ENCODE measurements around the gene PCNX1. TPM values are rescaled to one million over a fixed set of nuclear protein-coding genes. Genes with fewer than 3 reads are reported as not detected.

The PCNX1 gene
- total RNA-seq, 1 donor, result 142 TPM

DNA sequence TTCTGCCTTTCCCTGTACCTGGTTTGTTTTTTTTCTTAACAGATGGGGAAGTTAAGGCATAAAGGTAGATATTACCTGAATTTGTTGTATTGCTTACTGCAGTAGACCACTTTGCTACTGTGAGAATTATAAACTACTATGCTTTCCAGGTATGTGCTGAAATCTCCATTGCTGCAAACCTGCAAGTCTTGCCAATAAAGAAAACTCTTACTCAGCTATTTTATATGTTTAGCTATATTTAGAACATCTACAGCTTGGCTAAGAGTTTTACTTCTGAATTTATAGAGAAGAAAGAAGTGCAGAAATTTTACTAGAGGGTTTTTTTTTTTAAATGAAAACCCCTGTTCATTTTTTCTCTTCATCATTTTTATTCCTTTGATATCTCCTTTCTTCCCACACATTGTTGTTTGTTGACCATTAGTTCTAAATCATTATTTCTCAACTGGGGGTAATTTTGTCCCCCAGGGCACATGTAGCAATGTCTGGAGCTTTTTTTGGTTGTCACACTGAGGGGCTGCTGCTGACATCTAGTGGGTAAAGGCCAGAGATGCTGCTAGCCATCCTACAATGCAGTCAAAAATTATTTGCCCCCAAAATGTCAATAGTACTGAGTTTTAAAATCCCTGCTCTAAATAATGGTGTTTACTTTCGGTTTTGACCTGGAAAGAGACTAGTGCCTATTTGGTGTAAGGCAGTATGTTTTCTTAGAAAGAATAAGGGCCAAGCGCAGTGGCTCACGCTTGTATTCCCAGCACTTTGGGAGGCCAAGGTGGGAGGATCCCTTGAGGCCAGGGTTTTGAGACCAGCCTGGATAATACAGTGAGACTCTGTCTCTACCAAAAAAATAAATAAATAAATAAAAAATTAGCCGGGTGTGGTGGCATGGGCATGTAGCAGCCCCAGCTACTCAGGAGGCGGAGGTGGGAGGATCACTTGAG is 48.6 kb downstream of the PCNX1 start:
- Histone ChIP-seq H3K27me3 (ENCODE audit: insufficient read depth, low read length) (no peaks in the 10 kb centered on the region), H3K4me3 (ENCODE audit: low read length) (no peak overlapping the region), H3K9me3 (ENCODE audit: low read depth, low read length) (no peaks in the 10 kb centered on the region), H3K4me1 (ENCODE audit: insufficient read depth, low read length) (peaks cover 10% of the 10 kb centered on the region)

DNA sequence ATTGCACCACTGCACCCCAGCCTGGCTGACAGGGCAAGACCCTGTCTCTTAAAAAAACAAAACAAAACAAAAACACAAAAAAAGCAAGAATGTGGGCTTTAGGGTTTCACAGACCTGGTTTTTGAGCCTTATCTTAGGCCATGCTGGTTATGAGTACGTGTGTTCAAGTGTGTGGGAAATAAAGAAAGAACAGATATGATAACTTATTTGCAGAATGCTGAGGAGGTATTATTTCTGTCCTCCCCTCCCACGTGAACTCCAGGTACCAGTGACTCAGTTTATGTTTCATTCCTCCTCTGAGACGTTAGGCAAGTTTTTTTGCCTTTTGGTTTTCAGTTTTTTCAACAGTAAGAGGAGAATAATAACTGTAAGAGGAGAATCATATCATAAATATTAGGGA is 49.3 kb downstream of the PCNX1 start:
- Histone ChIP-seq H3K9me3 (ENCODE audit: low read depth, low read length) (no peaks in the 10 kb centered on the region), H3K4me1 (ENCODE audit: insufficient read depth, low read length) (peaks cover 10% of the 10 kb centered on the region), H3K4me3 (ENCODE audit: low read length) (no peak overlapping the region), H3K27me3 (ENCODE audit: insufficient read depth, low read length) (no peaks in the 10 kb centered on the region)

GRCh38 chr14:70957710-70958109 is 50.5 kb downstream of the PCNX1 start:
- H3K4me1 ChIP-seq (ENCODE audit: insufficient read depth, low read length), result peaks cover 10% of the 10 kb centered on the region
- no peaks in the 10 kb centered on the region for H3K9me3 ChIP-seq (ENCODE audit: low read depth, low read length)
- no peak overlapping the region for H3K4me3 ChIP-seq (ENCODE audit: low read length)
- no peaks in the 10 kb centered on the region for H3K27me3 ChIP-seq (ENCODE audit: insufficient read depth, low read length)

- Histone ChIP-seq H3K4me3 (ENCODE audit: low read length) (no peak overlapping the region), H3K4me1 (ENCODE audit: insufficient read depth, low read length) (no peaks in the 10 kb centered on the region), H3K9me3 (ENCODE audit: low read depth, low read length) (no peaks in the 10 kb centered on the region), H3K27me3 (ENCODE audit: insufficient read depth, low read length) (no peaks in the 10 kb centered on the region)
Measured at GRCh38 chr14:70962935-70963334, 55.7 kb downstream of the PCNX1 start.

DNA sequence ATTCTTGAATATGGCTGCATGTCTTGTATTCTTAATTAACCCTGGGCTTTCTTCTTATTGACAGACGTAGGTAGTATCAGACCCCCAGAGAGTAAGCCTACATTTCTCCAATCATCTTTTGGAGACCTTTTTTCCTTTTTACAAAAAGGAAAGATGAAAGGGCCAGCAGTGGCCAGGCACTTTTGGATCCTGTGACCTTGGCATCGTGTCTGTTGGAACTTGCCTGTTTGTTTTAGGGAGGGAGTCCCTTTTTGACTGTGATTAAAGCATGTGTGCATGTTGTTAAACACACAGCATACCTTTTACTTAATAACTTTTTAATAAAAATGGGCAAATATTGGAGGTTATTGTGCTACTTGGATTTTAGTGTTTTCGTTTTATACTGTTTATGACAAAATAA is 57.2 kb downstream of the PCNX1 start:
- no peaks in the 10 kb centered on the region for H3K4me1 ChIP-seq (ENCODE audit: insufficient read depth, low read length)
- H3K4me3 ChIP-seq (ENCODE audit: low read length), result no peak overlapping the region
- H3K9me3 ChIP-seq (ENCODE audit: low read depth, low read length), result no peaks in the 10 kb centered on the region
- no peaks in the 10 kb centered on the region for H3K27me3 ChIP-seq (ENCODE audit: insufficient read depth, low read length)

DNA sequence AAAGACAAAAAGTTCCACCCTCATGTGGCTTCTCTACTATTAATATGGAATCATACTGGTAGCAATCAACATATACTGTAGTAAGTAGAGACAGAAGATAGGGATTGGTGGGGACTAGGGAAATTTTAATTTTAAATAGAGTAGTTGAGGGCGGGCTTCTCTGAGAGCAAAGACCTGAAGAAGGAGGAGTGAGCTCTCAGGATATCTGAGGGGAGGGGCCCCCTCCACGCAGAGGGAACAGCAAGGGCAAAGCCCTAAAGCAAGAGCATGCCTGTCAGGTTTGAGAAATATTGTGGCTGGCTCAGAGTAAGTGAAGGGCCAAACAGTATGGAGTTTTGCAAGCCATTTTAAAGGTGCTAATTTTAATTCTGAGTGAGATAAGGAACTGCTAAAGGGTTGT is 64.3 kb downstream of the PCNX1 start:
- H3K9me3 ChIP-seq (ENCODE audit: low read depth, low read length), result no peaks in the 10 kb centered on the region
- H3K4me3 ChIP-seq (ENCODE audit: low read length), result no peak overlapping the region
- peaks cover 13% of the 10 kb centered on the region for H3K4me1 ChIP-seq (ENCODE audit: insufficient read depth, low read length)
- no peaks in the 10 kb centered on the region for H3K27me3 ChIP-seq (ENCODE audit: insufficient read depth, low read length)

DNA sequence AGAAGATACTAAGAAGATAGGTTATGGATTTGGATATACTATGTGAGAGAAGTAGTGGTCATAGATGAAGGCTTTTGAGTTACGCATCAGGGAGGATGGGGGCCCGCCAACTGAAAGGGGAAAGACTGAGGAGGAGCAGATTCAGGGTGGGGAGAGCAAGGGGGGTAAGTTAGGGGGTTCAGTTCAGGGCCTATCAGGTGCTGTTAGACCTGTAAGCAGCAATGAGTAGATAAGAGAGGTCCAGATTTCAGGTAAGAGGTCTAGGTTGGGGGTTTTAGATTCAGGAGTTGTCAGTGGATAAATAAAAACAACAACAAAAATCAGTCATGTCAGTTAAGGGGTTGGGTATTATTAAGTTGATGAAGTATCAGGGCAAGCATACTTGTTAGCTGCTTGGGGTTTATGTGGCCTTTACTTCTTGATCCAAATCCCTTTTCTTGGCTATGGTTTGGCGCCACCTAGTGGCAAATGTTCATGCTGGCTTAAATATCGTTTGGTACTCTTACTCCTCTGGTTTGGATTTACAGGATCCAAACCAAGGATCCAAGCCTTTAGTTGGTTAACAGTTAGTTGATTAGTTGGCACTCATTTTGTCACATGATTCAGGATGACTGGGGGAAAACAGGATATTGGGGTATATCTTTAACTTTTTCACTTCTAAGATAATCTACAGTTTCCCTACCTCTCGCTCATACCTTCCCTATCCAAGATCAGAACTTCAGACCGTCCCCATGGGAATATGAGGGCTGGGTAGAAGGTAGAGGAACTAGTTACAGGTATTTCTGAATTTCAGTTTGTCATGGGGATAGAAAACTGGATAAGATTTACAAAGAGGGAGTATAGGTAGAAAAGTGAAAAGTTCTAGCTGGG is 65.1 kb downstream of the PCNX1 start:
- Histone ChIP-seq H3K9me3 (ENCODE audit: low read depth, low read length) (no peaks in the 10 kb centered on the region), H3K4me1 (ENCODE audit: insufficient read depth, low read length) (peaks cover 13% of the 10 kb centered on the region), H3K4me3 (ENCODE audit: low read length) (no peak overlapping the region)

GRCh38 chr14:70976591-70976990 is 69.3 kb downstream of the PCNX1 start:
- Histone ChIP-seq H3K9me3 (ENCODE audit: low read depth, low read length) (no peaks in the 10 kb centered on the region), H3K4me1 (ENCODE audit: insufficient read depth, low read length) (peaks cover 14% of the 10 kb centered on the region), H3K4me3 (ENCODE audit: low read length) (no peak overlapping the region), H3K27me3 (ENCODE audit: insufficient read depth, low read length) (no peaks in the 10 kb centered on the region)

More for the DNA sequence above, 65.1 kb downstream of the PCNX1 start:
- H3K27me3 ChIP-seq (ENCODE audit: insufficient read depth, low read length), result no peaks in the 10 kb centered on the region

- peaks cover 3% of the 10 kb centered on the region for H3K4me1 ChIP-seq (ENCODE audit: insufficient read depth, low read length)
- H3K9me3 ChIP-seq (ENCODE audit: low read depth, low read length), result no peaks in the 10 kb centered on the region
- H3K4me3 ChIP-seq (ENCODE audit: low read length), result no peak overlapping the region
- H3K27me3 ChIP-seq (ENCODE audit: insufficient read depth, low read length), result no peaks in the 10 kb centered on the region
Measured at GRCh38 chr14:70981000-70981952, 74.0 kb downstream of the PCNX1 start.

- H3K4me3 ChIP-seq (ENCODE audit: low read length), result no peak overlapping the region
Measured at GRCh38 chr14:70982200-70982599, 74.9 kb downstream of the PCNX1 start.

DNA sequence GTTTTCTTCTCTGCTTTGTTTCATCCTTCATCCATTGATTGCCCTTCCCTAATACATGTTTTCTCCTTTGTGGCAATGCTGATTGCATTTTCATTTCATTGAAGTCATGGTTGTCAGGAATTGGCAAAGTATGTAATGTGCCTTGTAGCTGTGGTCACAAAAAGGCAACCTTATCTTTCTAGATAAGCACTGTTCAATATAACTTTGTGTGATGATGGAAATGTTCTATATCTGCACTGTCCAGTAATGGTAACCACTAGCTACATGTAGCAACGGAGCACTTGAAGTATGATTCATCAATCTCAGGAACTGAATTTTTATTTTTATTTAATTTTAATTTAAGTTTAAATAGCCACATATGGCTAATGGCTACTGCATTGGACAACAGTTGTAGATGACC is 79.8 kb downstream of the PCNX1 start:
- Histone ChIP-seq H3K27me3 (ENCODE audit: insufficient read depth, low read length) (no peaks in the 10 kb centered on the region), H3K9me3 (ENCODE audit: low read depth, low read length) (no peaks in the 10 kb centered on the region), H3K4me3 (ENCODE audit: low read length) (no peak overlapping the region), H3K4me1 (ENCODE audit: insufficient read depth, low read length) (peaks cover 4% of the 10 kb centered on the region)

More at GRCh38 chr14:70982200-70982599, 74.9 kb downstream of the PCNX1 start:
- Histone ChIP-seq H3K4me1 (ENCODE audit: insufficient read depth, low read length) (peaks cover 3% of the 10 kb centered on the region), H3K9me3 (ENCODE audit: low read depth, low read length) (no peaks in the 10 kb centered on the region), H3K27me3 (ENCODE audit: insufficient read depth, low read length) (no peaks in the 10 kb centered on the region)

DNA sequence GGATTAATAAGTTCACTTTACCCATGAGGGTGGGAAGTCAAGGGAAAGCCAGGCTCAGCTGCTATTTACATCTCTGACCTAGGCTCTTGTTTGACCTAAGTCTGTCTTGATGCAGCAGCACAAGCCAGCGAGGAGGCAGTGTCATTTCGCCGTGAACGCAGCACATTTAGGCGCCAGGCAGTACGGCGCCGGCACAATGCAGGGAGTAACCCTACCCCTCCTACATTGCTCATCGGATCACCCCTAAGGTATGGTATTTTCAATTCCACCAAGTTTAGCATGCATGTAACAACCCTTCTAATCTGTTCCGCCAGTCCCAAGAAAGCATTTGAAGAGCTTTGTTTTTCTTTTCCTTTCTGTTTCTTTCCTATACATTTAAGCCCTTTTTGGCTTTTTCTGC is 81.2 kb downstream of the PCNX1 start:
- H3K4me1 ChIP-seq (ENCODE audit: insufficient read depth, low read length), result peaks cover 4% of the 10 kb centered on the region
- H3K27me3 ChIP-seq (ENCODE audit: insufficient read depth, low read length), result no peaks in the 10 kb centered on the region
- no peak overlapping the region for H3K4me3 ChIP-seq (ENCODE audit: low read length)
- no peaks in the 10 kb centered on the region for H3K9me3 ChIP-seq (ENCODE audit: low read depth, low read length)

GRCh38 chr14:70993931-70994330 is 86.7 kb downstream of the PCNX1 start:
- H3K4me1 ChIP-seq (ENCODE audit: insufficient read depth, low read length), result peaks cover 9% of the 10 kb centered on the region
- H3K27me3 ChIP-seq (ENCODE audit: insufficient read depth, low read length), result no peaks in the 10 kb centered on the region
- H3K4me3 ChIP-seq (ENCODE audit: low read length), result no peak overlapping the region
- H3K9me3 ChIP-seq (ENCODE audit: low read depth, low read length), result no peaks in the 10 kb centered on the region

DNA sequence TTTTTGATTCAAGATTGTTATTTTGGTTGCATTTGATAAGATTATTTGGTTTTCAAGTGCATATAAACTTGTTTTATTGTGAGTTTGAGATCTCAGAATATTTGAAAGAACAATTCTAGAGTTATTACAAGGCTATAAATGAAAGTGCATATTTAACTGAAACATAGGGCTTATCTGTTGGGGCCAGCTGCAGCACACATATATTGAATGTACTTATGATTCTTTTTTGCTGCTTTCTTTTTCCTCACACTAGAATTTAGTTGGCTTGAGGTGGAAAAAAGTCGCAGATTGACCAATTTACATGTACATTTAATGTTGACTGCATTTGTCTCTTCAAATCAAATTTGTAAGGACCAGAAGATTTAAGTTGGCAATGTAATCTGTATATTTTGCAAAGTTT is 88.0 kb downstream of the PCNX1 start:
- H3K4me3 ChIP-seq (ENCODE audit: low read length), result no peak overlapping the region
- H3K27me3 ChIP-seq (ENCODE audit: insufficient read depth, low read length), result no peaks in the 10 kb centered on the region
- no peaks in the 10 kb centered on the region for H3K9me3 ChIP-seq (ENCODE audit: low read depth, low read length)
- peaks cover 9% of the 10 kb centered on the region for H3K4me1 ChIP-seq (ENCODE audit: insufficient read depth, low read length)

Data from mononuclear cell (primary cell).